HG03571 (cell line): ENCODE measurements around the gene KDM4B.

Experiments used
- ATAC-seq: cut with Tn5 transposase; IDR thresholded peaks from one replicate; pipeline ENCODE4 v1.9.1; 2021; ENCODE audit not compliant: unreplicated experiment

The KDM4B gene

DNA sequence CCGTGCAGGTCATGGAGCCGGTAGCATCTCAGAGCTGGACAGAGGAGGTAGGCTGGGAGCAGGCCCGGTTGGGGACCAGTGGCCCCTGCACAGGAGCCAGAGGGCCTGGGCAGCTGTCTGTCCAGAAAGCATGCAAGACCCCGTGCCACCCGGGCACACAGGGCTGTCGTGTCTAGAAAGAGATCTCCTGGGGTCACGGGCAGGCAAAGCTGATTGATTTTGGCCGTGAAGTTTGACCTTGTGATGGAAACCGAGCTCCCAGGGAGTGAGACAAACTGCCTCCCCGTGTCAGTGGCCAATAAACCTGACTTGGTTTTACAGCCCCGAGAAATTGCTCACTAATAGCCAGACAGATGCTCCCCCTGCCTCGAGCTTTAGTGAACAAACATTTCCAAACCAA is 98.8 kb downstream of the KDM4B start:
- no peak for ATAC-seq

DNA sequence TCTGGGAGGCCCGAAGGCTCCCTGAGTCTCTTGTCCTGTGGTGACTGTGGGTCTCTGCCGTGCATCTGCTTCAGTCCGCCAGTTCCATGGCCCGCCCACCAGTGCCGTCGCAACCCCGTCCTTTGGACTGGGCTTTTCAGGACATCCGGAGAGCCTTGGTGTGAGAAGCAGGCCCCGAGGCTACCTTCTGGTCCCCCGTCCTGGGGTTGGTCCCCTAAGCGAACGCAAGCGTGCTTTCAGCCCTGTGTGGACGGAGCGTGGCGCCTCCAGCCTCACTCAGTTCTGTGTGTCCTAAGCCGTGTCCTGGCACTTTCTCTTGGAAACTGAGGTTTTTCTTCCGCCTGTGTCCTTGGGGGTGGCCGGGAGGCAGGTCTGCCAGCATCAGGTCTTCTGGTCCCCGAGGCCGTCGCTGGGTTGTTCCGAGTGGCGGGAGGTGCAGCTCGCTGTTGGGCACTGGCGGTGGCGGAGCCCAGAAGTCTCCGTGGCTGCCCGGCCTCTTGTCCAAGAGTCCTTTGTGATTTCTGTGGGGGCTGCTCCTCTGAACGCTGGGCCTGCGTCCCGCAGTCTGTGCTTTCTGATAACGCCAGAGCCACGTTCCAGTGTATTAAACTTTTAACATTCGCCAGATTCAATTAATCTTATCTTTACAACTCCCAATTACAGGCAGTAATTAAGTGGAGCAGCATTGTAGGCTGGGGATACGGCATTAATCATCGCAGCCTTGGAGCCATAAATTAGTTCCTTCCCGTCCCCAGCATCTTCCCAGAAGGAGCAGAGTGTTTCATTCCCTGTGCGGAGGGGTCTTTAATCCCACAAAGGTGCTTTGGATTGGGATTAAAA is 99.5 kb downstream of the KDM4B start:
- no peak for ATAC-seq

DNA sequence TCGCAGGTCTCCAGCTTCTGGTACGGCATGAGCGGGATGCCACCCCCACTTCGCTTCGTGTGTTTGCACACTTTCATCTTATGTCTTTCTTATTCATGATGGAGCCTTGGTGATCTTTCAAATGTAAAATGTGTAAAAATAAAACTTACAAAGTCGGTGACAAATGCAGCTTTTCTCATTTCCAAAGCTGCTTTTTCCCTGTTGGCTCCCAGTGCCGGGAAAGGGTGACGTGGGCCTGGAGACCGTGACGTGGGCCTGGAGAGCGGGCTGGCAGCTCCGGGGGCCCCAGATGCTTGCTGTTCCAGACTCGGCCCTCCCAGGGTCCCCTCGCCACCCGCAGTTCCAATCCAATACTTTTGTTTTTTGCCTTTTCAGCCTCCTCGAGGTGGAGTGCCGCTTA is 101.4 kb downstream of the KDM4B start:
- no peak for ATAC-seq

DNA sequence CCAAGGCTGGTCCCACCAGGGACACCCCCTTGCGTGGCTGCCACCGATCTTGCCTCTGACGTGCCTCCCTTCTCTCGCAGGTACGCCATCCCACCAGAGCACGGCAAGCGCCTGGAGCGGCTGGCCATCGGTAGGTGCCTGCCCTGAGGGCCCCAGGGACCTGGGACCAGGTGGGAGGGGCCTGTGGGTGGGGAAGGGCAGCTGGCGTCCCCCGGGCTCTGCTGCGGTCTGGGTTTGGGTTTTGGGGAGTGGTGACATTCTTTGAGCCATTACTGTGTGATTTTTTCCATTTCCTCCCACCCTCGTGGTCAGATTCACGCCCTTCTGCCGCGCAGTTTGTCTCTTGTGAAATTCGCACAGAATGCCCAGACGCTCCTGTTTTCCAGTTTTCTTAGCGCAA is 102.0 kb downstream of the KDM4B start:
- no peak for ATAC-seq

DNA sequence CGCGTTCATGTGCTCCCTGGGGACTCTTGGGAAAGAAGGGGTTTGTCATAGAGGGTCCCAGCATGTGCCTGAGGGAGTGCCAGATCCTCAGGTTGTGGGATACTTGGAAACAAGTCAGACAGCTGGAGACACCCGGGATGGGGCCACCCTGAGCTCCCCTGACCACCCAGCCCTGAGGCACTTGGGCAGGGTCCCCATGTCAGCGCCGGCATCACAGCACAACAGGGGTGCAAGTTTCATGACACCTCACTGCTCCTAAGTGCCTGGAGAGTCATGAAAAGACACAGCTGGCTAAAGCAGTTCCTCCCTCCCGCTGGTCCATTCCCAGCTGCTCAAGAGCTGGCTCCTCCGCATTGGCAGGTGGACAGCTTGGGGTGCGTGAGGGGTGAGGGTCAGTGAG is 102.7 kb downstream of the KDM4B start:
- ATAC-seq: no peak

DNA sequence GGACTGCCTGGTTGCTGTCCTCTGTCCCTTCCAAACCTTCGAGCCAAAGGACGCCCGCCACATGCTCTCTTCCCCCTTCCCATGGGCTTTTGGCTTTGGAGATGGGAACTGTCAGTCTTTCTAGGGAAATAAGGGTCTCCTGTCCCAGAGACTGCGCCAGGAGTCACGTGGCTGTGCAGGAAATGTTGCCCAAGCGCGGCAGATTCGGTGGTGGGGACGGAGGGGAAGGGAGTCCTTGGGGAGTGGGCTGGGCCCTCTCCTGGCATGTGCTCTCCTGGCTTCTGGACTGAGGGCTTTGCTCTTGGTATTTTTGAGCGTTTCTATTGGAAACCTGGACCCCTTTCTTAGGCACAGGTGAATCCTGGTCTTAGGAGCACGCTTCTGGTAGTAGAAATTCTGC is 103.2 kb downstream of the KDM4B start:
- no peak for ATAC-seq

DNA sequence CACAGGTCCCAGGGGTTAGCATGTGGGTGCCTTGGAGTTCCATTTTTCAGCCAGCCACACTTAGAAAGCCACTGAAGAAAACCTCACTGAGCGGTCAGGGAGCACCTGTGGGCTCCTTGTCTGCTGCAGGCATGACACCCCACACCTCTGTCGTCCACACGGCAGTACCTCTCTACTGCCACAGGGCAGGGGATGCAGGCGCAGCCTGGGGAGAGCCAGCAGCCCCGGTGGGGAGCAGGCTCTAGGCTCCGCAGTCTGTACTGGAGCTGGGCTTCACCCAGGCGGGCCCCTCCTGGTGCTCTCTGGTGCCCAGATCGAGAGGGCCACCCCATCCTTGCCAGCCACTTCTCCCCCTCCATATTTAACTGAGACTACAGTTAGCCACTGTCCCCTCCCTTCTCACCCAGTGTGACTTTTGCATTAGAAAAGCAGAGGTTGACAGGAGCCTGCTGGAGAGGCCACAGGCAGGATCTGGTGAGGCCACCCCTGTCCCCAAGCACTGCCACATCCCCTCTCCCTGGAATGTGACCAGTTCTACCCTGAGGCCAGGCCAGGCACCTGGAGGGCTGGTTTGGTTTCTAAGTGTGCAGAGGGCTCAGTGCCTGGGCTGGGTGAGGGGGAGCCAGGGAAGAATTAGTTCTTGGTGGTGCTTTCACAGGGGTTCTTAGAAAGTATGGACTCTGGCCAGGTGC is 104.4 kb downstream of the KDM4B start:
- no peak for ATAC-seq

DNA sequence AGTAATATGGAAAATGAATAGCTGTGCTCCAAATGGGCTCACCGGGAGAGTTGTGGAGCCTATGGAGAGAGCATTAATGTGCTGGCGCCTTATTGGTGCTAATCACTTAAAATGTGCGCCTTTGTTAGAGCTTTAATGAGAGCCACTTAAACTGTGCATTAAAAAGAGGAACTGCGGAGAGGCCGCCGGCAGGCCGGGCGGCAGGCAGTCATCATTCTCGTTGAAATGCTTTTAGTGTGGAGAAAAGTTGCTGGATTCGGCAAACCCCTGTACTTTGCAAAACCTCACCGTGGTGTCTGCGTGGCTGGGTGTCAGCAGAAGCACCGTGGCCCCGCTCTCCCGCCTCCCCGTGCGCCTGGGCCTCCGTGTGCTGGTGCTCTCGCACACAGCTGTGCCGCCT is 105.5 kb downstream of the KDM4B start:
- ATAC-seq: no peak

DNA sequence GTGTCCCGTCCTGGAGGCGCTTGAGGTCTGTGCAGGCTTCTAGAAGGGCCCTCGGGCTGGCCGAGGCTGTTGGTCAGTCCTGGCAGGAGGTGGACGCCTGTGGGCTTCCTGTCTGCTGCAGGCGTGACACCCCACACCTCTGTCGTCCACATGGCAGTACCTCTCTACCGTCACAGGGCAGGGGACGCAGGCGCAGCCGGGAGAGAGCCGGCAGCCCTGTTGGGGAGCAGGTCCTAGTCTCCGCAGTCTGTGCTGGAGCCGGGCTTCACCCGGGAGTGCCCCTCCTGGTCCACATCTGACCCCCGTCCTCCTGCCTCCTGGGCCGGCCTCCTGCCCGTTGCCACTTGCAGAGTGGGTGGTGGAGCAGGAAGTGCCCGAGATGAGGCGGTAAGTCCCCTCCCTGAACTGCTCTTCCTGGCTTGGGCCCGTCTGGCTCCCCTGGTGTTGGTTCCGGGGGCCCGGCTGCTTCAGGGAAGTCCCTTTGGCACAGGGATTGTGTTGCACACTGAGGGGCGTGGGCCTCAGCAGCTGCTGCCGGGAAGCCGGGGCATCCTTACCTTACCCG is 106.0 kb downstream of the KDM4B start:
- ATAC-seq: no peak

DNA sequence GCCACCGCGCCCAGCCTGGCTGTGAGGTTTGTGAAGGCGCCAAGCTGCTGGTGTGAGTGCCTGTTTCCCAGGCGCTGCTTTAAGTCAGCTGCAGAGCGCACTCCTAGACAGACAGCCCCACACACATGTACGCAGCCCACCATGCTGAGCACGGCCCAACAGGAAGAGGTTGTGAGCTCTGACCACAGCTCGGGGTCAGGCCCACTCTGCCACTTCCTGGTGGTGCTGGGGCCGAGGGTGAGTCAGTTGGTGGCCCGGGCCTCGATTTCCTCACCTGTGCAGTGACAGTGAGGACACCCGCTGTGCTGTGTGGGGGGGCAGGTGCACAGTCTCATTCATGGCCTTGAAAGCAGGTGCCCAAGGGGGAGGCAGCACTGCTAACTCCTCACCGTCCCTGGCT is 106.7 kb downstream of the KDM4B start:
- ATAC-seq: no peak

DNA sequence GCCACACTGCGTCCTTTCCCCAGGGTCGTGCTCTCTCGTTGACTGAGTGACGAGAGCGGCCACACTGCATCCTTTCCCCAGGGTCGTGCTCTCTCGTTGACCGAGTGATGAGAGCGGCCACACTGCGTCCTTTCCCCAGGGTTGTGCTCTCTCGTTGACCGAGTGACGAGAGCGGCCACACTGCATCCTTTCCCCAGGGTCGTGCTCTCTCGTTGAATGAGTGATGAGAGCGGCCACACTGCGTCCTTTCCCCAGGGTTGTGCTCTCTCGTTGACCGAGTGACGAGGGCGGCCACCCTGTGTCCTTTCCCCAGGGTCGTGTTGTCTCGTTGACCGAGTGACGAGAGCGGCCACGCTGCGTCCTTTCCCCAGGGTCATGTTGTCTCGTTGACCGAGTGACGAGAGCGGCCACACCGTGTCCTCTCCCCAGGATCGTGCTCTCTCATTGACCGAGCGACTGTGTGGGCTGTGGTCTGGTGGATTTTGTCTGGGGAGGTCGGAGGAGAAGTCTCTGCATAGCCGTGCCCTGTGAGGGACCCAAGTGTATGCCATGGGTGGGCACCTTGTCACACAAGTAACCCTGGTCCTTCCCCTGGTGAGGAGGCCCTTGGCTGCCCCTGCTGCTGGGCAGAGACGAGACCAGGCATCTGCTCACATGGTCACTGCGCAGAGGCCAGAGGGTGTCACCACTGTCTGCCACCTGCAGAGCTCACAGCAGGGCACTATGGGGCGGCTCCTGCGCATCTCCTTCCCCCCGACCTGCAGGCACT is 107.7 kb downstream of the KDM4B start:
- ATAC-seq: no peak

DNA sequence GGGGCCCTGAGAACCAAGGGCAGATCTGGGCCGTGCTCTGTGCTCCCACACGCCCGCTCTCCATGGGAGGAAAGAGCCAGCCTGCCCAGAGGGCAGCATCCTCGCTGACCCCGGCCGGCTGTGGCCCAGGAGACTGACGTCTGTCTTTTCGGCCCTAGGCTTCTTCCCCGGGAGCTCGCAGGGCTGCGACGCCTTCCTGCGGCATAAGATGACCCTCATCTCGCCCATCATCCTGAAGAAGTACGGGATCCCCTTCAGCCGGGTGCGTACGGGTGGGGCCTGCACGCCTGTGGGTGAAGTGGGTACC is 108.2 kb downstream of the KDM4B start:
- ATAC-seq: no peak

DNA sequence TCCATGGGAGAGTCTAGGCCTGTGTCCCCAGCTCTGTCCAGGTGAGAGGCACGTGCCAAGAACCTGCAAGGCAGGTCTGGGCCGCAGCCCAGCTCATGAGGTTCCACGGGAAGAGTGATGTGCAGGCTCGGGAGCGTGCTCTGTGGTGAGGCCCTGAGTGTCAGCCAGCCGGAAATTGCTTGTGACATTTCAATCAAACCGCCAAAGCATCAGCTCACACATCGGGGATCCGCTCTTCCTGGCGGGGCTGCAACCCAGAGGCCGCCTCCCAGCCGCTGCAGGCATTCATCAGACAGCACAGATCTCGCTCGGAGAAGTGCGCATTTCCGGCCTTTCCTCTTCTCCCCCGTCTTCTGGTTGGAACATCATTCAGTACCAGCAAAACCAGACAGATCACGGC is 109.3 kb downstream of the KDM4B start:
- no peak for ATAC-seq

DNA sequence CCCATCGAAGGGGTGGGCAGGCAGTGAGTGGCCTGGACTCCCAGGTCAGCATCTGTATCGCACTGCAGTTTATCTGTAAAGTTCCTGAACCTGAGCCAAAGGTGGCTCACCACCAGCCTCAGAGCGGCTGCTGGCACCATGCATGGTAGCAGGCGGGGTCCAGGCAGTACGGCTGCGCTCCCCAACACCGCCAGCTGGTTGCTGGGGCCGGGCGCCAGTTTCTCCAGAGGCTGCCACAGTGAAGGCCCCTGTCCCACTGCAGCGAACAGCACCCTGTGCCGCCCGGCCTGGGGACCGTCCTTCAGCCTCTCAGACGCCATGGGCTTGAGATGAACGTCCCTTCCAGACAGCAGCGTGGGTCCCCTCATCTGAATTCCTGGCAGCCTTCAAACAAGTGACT is 109.8 kb downstream of the KDM4B start:
- no peak for ATAC-seq

DNA sequence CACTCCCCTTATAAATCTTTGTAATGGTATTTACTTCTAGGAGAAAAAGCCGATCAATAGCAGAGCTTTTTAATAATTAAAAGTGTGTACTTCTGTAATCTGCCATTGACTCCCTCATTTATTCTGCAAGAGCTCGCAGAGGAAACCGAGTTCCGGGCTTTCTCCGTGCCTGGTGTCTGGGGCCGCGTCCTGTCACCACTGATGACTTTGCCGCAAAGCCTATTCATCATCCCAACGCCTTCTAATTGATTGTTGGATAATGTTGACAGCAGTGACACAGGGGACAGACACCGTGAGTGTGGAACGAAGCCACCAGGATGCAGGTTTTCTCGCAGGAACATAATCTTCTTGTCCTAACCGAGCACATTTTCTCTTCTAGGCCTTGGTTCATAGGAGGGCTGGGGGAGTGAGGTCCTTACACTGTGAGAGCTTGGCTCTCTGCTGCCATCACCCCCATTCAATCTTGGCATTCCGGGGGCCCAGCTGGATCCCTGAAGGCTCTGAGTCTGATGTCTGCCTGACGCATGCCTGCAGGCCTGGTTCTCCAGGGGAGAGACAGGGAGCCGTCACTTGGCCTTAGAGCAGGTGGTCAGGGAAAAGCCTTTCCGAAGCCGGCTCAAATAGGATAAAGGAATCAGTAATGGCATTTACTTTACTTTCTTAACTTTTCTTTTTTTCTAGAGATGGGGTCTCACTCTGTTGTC is 110.3 kb downstream of the KDM4B start:
- ATAC-seq: no peak

DNA sequence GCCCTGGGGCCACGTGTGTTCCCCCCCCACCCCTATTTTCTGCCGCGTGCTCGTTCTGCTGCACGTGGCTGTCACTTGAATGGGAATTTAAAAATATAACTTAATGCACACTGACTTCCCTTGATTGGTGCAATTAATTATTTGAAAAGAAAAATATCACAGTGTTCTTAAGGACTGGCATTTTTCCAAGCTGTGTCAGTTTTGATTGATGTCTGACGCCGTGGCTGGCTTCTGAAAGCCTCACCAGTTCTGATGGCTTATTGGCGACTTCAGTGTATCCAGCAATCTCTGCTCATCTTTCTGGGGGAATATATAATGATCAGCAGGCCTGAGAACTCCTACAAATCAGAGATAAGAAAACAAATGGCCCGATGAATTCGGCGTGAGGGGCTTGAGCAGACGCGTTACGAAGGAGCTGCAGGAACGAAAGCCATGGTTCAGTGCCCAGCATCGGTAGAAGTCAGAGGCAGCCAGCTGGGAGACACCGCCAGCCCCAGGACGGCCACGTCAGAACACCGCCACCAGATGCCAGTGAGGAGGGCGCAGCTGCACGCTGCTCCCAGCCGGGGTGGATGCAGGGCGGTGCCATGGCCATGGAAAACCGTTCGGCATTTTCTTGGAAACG is 111.2 kb downstream of the KDM4B start:
- no peak for ATAC-seq

DNA sequence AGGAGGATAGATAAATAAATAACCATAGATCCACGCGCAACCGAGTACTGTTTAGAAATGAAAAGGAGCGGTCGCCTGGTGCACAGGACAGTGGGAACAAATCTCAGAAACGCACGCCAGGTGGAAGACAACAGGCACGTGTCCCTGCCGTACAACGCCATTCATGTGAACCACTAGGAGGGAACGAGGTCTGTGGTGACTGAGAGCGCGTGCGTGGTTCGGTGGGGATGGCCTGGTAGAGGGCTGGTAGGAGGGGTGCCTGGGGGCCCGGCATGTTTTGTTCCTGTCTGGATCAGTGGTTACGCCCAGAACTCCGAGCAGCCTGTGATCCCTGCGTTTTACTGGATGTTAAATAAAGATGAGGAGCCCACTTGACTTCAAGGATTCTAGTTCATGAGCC is 111.9 kb downstream of the KDM4B start:
- ATAC-seq: no peak

DNA sequence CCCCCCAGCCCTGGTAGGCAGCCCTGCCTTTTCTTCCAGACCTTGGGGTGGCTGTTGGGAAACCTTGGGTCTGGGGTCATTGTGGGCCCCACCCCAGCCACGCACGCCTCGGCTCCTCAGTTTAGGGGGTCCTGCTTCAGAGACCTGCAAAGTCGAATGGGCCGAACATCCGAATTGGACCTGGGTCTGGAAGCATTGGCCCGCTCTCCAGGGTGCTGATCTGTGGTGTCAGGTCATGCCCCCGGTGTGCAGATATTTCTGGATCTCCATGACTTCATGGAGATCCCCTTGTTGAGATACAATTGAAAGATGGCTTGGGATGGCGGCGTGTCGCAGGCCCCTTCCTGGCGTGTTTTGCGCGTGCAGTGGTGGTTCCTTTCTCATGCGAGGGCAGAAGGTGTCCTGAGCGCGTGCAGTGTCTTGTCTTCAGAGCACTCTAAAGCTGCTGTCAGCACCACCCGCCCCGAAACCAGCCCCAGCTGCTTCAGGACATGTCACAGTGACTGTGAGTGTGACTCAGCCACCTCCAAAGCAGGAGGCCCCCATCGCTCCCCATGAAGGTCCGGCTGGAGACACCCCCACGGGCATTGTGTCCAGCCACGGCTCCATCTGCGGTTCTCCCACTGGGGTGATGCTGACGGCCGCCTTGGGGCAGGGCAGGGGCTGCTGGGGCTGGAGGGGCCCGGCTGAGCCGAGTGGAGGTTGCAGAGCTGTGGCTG is 112.7 kb downstream of the KDM4B start:
- no peak for ATAC-seq

DNA sequence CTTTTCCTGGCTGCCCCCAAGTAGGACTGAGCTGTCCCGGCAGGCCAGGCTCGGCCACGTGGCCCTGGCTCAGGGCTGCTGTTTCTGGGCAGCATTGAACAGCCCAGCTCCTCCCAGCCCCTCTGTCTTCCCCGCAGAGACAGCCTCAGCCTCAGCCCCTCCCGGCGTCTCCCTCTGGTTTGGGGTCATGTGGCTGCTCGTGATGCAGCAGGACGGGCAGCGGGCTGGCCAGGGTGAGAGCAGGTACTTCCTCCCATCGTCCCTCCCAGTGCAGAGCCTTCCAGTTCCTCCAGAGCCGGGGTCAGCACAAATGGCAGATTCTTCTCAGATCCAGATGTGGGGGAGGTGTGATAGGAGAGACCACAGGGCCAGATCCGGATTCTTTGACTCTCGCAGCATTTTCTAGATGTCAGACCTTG is 114.6 kb downstream of the KDM4B start:
- no peak for ATAC-seq

DNA sequence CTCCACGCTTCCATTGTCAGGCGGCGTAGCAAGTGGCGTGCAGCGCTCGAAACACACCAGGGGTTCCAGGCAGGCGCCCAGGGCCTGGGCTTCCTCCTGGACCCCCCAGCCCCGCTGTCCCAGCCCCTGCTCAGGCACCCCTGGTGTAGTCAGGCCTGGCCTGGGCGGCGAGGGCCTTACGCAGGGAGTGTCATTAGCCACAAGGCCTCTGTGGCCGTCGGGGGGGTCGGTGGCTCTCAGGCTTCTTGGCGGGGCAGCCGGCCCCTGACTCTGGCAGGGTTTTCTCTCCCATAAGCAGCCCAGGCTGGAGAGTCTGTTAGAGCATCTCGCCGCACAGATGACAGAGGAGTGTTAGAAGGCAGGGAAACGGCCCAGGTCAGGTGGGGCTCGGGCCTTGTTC is 116.7 kb downstream of the KDM4B start:
- no peak for ATAC-seq
